ENCODE results near the gene ALX3. TPM values are rescaled to one million over a fixed set of nuclear protein-coding genes. Genes with fewer than 3 reads are reported as not detected.
"Not testable (repeated sequence)": the region's sequence is repeated elsewhere in the genome, so short reads cannot be mapped to it uniquely, and the experiment has no call there.

Gene ALX3
- total RNA-seq, 2 experiments from 2014 or later = not detected

DNA sequence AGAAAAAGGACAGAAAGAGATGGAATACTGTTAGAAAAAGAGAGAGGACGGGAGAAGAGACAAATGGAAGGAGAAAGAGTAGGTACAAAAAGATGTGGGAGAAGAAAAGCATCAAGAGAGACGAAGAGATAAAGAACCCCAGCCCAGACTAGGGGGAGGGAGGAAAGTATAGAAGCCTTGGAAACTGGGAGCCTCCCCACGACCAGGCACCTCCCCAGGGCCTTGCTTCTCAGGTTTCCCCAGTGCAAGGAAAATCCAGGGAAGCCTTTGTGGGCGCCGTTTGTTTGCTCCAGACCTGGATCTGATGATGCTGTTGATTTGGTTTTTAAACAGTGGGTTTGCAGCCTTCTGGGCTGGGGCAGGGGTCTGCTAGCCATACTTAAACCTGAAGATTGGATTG, 15.2 kb upstream of the ALX3 start:
- Mint-ChIP-seq H3K36me3 (ENCODE audit: low read depth) (no peaks in the 10 kb centered on the region), H3K4me1 (peaks cover 10% of the 10 kb centered on the region), H3K9me3 (no peaks in the 10 kb centered on the region), H3K4me3 (no peak overlapping the region), H3K27ac (no peak overlapping the region), H3K27me3 (peaks cover 62% of the 10 kb centered on the region)
- CTCF ChIA-PET = no interaction called here
- POLR2A ChIA-PET = no interaction called here
- no peak for DNase-seq

GRCh38 chr1:110084227-110085078, 14.0 kb upstream of the ALX3 start:
- peak overlapping the region; percentile 72 for H3K4me3 Mint-ChIP-seq
- peak; percentile 33 for DNase-seq
- no peaks in the 10 kb centered on the region for H3K9me3 Mint-ChIP-seq
- H3K27me3 Mint-ChIP-seq = peaks cover 64% of the 10 kb centered on the region
- no peaks in the 10 kb centered on the region for H3K36me3 Mint-ChIP-seq (ENCODE audit: low read depth)
- ChIA-PET CTCF (interaction anchor here (0.7 to 1.8 kb wide), 3 partner anchors 12 to 55 kb away, joined by 3 to 6 read pairs (median 5); no protein-coding TSS in a partner anchor), POLR2A (no interaction called here)
- H3K27ac Mint-ChIP-seq = no peak overlapping the region
- peaks cover 10% of the 10 kb centered on the region for H3K4me1 Mint-ChIP-seq

DNA sequence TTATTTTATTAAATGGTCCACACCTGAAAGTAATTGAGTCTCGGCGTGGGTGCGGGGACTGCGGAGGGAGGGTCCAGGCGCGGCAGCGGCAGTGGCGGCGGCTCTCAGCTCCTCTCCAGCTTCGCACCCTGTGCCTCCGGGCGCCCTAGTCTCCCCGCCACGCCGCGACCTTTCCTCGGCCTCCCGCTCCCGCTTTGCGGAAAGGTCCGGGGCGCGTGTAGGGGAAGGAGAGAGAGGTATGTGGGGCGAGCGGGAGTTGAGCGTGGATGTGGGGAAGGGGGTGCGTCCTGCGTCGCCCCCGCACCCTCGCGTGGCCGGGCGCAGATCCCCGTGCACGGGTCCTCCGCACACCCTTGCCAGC, 13.4 kb upstream of the ALX3 start:
- ChIA-PET POLR2A (no interaction called here), CTCF (interaction anchor here (0.7 to 1.8 kb wide), 4 partner anchors 13 to 55 kb away, joined by 3 to 6 read pairs (median 4); no protein-coding TSS in a partner anchor)
- peak overlapping the region; percentile 72 for H3K4me3 Mint-ChIP-seq
- H3K9me3 Mint-ChIP-seq = no peaks in the 10 kb centered on the region
- no peak overlapping the region for H3K27ac Mint-ChIP-seq
- peaks cover 10% of the 10 kb centered on the region for H3K4me1 Mint-ChIP-seq
- DNase-seq = no peak
- H3K36me3 Mint-ChIP-seq (ENCODE audit: low read depth) = no peaks in the 10 kb centered on the region
- peaks cover 67% of the 10 kb centered on the region for H3K27me3 Mint-ChIP-seq

DNA sequence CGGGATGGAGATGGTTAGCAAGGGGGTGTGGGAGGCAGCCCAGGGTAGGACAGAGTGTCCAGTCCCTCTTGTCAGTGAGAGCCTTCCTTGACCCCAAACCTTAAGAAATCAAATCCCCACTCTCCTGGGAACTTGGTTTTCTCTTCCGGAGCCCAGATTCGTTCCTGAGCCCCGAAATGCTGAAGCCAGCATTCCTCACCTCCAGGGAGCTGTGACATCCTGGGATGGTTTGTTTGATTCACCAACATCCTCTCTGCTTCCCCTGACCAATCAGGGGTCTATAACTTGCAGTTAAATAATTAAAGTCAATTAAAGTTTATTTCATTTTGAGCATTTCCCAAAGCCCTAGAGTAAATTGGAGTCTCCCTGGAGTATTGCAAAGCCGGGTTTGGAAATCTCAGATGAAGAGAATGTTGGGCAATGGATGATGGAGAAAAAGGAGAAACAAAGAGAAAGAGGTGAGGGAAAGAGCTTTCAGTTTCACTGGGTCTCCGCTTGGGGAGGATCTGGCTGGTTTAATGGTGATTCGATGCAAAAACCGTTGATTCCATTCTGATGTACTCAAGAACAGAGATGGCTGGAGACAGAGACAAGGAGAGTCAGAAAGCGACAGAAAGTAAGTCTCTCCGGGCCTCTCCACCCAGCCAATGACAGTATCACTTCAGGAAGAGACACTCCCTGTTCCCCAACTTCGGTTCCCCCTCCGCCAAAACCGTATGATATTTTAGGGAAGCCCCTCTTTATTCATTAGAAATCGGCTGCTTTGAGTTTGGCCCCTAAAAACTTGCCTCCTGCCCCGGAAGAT, 12.8 kb upstream of the ALX3 start:
- H3K4me3 Mint-ChIP-seq = peak overlapping the region; percentile 72
- H3K9me3 Mint-ChIP-seq = no peaks in the 10 kb centered on the region
- POLR2A ChIA-PET = no interaction called here
- H3K27ac Mint-ChIP-seq = no peak overlapping the region
- DNase-seq = no peak
- H3K36me3 Mint-ChIP-seq (ENCODE audit: low read depth) = no peaks in the 10 kb centered on the region
- peaks cover 10% of the 10 kb centered on the region for H3K4me1 Mint-ChIP-seq
- CTCF ChIA-PET = interaction anchor here (0.7 to 1.8 kb wide), 4 partner anchors 13 to 54 kb away, joined by 3 to 6 read pairs (median 4); no protein-coding TSS in a partner anchor
- H3K27me3 Mint-ChIP-seq = peaks cover 71% of the 10 kb centered on the region

GRCh38 chr1:110082477-110082876, 12.0 kb upstream of the ALX3 start:
- Mint-ChIP-seq H3K9me3 (no peaks in the 10 kb centered on the region), H3K4me1 (peaks cover 10% of the 10 kb centered on the region), H3K27ac (no peak overlapping the region), H3K36me3 (ENCODE audit: low read depth) (no peaks in the 10 kb centered on the region), H3K4me3 (no peak overlapping the region), H3K27me3 (peaks cover 68% of the 10 kb centered on the region)
- CTCF ChIA-PET = interaction anchor here (1.4 to 2.4 kb wide), 4 partner anchors 9 to 24 kb away, joined by 3 to 8 read pairs (median 4); no protein-coding TSS in a partner anchor
- POLR2A ChIA-PET = no interaction called here
- DNase-seq = no peak

DNA sequence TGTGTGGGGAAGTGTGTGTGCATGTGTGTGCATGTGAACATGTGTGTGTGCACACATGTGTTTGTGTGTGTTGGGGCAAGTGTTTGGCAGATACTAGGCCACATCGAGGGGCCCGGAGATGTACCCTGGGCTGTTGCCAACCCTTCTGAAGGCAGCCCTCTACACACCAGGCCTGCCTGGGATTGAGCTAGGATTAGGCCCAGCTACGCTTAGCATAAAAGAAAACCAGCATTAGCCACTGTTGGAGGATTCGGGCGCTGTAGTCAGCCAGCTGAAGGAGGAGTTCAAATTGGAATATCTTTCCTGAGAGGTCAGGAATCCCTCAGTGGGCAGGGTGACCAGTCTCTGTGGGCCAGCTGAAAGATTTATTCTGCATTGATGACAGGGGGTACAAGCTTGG, 10.6 kb upstream of the ALX3 start:
- peaks cover 62% of the 10 kb centered on the region for H3K27me3 Mint-ChIP-seq
- H3K36me3 Mint-ChIP-seq (ENCODE audit: low read depth) = no peaks in the 10 kb centered on the region
- POLR2A ChIA-PET = interaction anchor here (0.7 kb wide), 1 partner anchor 17 kb away, joined by 4 read pairs; no protein-coding TSS in a partner anchor
- H3K4me3 Mint-ChIP-seq = no peak overlapping the region
- H3K4me1 Mint-ChIP-seq = peaks cover 10% of the 10 kb centered on the region
- no peak for DNase-seq
- no peak overlapping the region for H3K27ac Mint-ChIP-seq
- CTCF ChIA-PET = interaction anchor here (0.6 to 2.4 kb wide), 5 partner anchors 15 to 876 kb away, joined by 3 to 8 read pairs (median 3); no protein-coding TSS in a partner anchor
- no peaks in the 10 kb centered on the region for H3K9me3 Mint-ChIP-seq

DNA sequence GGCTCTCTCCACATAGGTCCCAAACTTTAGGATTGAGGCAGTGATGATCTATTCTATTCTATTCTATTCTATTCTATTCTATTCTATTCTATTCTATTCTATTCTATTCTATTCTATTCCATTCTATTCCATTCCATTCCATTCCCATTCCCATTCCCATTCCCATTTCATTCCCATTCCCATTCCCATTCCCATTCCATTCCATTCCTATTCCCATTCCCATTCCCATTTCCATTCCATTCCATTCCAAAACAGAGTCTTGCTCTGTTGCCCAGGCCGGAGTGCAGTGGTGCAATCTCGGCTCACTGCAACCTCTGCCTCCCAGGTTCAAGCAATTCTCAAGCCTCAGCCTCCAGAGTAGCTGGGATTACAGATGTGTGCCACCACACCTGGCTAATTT, 9.5 kb upstream of the ALX3 start:
- H3K9me3 Mint-ChIP-seq; H3K27ac Mint-ChIP-seq; H3K4me3 Mint-ChIP-seq; POLR2A ChIA-PET; H3K4me1 Mint-ChIP-seq; DNase-seq; CTCF ChIA-PET; H3K36me3 Mint-ChIP-seq (ENCODE audit: low read depth): not testable (repeated sequence)
- peaks cover 52% of the 10 kb centered on the region for H3K27me3 Mint-ChIP-seq

DNA sequence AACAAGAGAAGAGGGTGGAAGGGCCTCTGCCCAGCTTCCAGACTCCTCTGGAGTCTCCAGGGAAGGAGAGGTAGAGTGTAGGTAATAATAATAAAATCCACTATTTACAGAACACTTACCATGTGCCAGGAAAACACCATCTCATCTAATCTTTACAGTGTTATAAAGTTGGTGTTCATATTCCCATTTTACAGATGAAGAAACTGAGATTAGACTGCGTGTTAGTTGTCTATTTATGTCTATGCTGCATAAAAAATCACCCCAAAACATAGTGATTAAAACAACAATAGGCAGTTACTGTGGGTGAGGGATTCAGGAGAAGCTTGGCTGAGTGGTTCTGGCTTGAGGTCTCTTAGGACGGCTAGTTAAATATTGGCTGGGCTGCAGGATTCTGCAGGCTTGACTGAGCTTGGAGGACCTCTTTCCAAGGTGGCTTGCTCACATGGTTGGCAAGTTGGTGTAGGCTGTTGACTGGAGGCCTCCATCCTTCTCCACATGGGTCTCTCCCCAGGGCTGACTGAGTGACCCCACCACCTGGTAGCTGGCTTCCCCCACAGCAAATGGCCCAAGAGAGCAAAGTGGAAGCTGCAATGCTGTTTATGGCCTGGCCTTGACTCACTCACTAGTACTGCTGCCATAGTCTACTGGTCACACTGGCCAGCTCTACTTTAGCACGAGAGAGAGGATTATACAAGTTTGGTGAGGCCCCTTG, 6.5 kb upstream of the ALX3 start:
- ChIA-PET CTCF (interaction anchor here (0.7 to 2.6 kb wide), 2 partner anchors 29 to 85 kb away, joined by 3 to 6 read pairs; no protein-coding TSS in a partner anchor), POLR2A (no interaction called here)
- H3K27me3 Mint-ChIP-seq = peaks cover 54% of the 10 kb centered on the region
- no peaks in the 10 kb centered on the region for H3K4me1 Mint-ChIP-seq
- no peak overlapping the region for H3K27ac Mint-ChIP-seq
- no peaks in the 10 kb centered on the region for H3K36me3 Mint-ChIP-seq (ENCODE audit: low read depth)
- DNase-seq = no peak
- H3K9me3 Mint-ChIP-seq = no peaks in the 10 kb centered on the region
- H3K4me3 Mint-ChIP-seq = no peak overlapping the region

DNA sequence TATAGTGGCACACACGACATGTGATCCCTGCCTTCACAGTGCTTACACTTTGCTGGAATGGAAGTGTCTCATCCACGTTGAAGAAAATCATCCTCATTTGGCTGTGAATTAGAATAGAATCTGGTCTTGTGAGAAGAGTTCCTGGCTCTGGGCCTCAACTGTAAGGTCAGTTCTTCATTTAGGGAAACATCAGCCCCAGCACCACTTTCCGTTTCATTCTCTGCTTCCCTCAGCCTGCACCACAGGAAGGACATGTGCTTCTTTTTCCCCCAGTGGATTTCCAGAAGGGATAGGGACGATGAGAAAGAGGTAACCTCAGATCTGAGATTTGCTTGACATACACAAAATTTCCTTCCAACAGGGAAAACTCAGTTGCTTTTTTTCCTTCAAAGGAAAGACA, 3.7 kb upstream of the ALX3 start:
- H3K4me1 Mint-ChIP-seq = no peaks in the 10 kb centered on the region
- no peak overlapping the region for H3K27ac Mint-ChIP-seq
- H3K9me3 Mint-ChIP-seq = no peaks in the 10 kb centered on the region
- ChIA-PET POLR2A (no interaction called here), CTCF (interaction anchor here (2.4 to 2.6 kb wide), 2 partner anchors 14 kb away, joined by 6 read pairs; no protein-coding TSS in a partner anchor)
- DNase-seq = no peak
- no peaks in the 10 kb centered on the region for H3K36me3 Mint-ChIP-seq (ENCODE audit: low read depth)
- H3K27me3 Mint-ChIP-seq = peaks cover 62% of the 10 kb centered on the region
- no peak overlapping the region for H3K4me3 Mint-ChIP-seq

GRCh38 chr1:110070282-110070669, 196 bp downstream of the ALX3 start:
- no peak for DNase-seq
- Mint-ChIP-seq H3K27me3 (peaks cover 82% of the 10 kb centered on the region), H3K36me3 (ENCODE audit: low read depth) (no peaks in the 10 kb centered on the region), H3K9me3 (no peaks in the 10 kb centered on the region), H3K4me1 (peaks cover 5% of the 10 kb centered on the region), H3K4me3 (no peak overlapping the region), H3K27ac (no peak overlapping the region)
- CTCF ChIA-PET = interaction anchor here (1.0 to 1.5 kb wide), 2 partner anchors 16 to 345 kb away, joined by 3 to 4 read pairs; no protein-coding TSS in a partner anchor
- POLR2A ChIA-PET = no interaction called here

DNA sequence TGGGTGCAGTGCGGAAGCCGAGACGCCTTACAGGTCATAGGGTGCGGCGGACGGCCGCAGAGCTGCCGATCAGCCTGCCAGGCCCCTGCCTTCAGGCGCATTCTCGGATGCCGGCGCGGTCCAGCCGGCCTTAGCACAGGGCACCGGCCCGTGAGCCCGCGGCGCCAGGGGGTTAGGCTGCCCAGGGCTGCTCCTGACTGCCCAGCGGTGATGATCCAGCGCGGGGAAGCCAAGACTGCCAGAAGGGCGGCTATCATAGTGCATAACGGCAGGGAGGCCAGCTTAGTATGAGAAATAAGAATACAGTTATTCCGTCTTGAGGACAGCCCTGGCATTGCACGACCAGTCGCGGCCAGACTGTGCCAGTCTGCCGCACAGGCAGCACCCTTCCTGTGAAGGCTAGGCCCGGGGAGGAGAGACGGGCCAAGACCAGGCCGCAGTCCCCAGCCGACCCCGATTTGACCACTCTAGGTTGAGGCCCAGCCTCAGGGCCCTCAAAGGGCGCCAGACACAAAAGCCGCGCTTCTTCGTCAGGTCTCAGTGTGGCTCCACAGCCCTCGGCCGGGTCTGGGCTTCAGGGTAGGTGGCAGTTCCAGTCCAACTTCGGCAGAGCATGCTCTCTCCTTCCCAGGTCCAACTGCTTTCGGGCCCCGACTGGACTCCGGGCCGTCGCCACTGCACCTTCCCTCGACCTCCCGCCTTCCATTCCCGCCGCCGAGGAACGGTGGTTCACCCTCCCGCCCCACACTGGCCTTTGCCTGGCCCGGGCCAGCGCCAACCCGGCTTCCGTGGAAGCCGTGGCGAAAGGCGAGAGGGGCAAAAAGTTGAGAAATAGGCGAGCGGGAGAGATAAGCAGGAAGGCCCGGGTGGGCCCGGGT, 829 bp downstream of the ALX3 start:
- Mint-ChIP-seq H3K36me3 (ENCODE audit: low read depth) (no peaks in the 10 kb centered on the region), H3K4me1 (peaks cover 5% of the 10 kb centered on the region), H3K4me3 (no peak overlapping the region), H3K27ac (no peak overlapping the region), H3K27me3 (peaks cover 78% of the 10 kb centered on the region), H3K9me3 (no peaks in the 10 kb centered on the region)
- ChIA-PET CTCF (interaction anchor here (1.1 kb wide), 1 partner anchor 10 kb away, joined by 4 read pairs; no protein-coding TSS in a partner anchor), POLR2A (no interaction called here)
- no peak for DNase-seq
